GM19043 (cell line): ENCODE results near the gene ELK1.

ENCODE experiments used
- ATAC-seq: cut with Tn5 transposase; IDR thresholded peaks from one replicate; pipeline ENCODE4 v1.9.1; 2021; ENCODE audit warnings: low read depth; ENCODE audit not compliant: unreplicated experiment

The ELK1 gene

DNA sequence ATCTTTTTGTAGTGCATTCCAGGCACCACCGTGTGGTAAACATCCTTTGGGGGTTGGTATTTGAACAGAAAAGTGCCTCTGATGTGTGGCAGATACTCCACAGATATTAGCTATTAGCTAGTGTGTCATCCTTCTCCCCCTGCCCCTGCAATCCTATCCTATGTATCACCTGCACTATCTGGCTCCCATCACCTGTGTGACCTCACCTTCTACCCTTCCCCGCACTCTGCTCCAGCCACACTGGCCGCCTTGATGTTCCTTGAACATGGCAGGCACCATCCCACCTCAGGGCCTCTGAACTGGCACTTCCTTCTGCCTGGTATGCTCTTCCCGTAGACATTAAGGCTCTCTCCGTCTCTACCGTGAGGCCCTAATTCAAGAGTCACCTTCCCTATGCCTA lies 3.7 kb downstream of the ELK1 start:
- no peak for ATAC-seq

DNA sequence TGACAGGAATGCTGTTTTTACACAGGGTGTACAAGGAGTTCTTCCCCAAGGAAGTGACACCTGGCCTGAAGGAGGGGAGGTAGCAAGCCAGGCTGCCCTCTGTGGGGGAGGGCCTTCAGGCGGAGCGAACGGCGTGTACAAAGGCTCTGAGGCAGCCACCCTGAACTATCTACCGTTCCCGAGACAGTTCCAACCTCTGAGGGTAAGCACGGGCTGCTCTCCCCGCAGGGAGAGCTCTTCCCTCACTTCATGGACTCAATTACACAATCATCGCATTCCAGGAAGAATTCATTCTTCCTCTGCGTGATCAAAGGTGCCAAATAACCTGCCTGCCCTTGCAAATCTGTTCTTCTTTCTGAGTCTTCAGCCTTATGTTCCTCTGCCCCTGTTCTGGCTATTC lies 4.8 kb downstream of the ELK1 start:
- no peak for ATAC-seq

DNA sequence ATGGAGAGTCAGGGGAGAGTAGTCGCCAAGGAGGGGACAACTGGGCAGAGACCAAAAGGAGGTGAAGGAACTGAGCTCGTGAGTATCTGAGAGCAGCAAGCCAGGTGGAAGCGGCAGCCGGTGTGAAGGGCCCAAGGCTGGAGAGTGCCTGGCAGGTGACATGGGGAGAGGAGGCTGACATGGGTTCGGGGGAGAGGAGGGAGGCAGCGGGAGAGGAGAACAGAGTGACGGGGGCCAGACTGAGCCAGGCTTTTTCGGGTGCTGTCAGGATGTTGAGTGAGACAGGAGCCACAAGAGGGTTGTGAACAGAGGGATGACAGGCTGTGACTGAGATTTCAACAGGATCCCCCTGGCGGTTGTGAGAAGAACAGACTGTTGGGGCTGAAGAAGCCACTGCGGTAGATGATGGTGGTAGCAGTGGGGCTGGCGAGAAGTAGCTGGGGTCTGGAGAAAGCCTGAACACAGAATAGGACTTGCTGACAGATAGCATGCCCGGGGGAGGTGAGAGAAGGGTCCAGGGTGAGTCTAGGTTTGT lies 5.7 kb downstream of the ELK1 start:
- ATAC-seq = no peak

GRCh38 chrX:47643926-47644325 lies 6.4 kb downstream of the ELK1 start:
- ATAC-seq = no peak

DNA sequence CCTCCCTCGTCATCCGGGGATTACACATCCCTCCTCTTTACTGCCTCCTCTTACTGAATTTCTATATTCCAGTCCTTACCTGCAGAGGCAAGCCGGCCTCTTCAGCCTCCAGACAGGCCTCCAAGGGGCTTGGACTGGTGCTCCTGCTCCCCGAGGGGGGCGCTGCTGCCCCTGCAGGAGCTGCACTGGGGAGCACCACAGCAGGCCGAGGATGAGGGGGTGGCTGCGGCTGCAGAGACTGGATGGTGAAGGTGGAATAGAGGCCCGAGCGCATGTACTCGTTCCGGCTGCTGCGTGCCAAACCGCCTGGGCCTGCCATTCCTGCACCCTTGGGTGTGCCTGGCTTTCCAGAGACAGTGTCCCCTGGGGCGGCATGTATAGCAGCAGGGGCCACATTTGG lies 11.5 kb downstream of the ELK1 start:
- no peak for ATAC-seq

- ATAC-seq = peak; percentile 83
Measured at GRCh38 chrX:47637546-47638195, 12.7 kb downstream of the ELK1 start.

GRCh38 chrX:47634871-47635575 lies 15.3 kb downstream of the ELK1 start:
- ATAC-seq = no peak

DNA sequence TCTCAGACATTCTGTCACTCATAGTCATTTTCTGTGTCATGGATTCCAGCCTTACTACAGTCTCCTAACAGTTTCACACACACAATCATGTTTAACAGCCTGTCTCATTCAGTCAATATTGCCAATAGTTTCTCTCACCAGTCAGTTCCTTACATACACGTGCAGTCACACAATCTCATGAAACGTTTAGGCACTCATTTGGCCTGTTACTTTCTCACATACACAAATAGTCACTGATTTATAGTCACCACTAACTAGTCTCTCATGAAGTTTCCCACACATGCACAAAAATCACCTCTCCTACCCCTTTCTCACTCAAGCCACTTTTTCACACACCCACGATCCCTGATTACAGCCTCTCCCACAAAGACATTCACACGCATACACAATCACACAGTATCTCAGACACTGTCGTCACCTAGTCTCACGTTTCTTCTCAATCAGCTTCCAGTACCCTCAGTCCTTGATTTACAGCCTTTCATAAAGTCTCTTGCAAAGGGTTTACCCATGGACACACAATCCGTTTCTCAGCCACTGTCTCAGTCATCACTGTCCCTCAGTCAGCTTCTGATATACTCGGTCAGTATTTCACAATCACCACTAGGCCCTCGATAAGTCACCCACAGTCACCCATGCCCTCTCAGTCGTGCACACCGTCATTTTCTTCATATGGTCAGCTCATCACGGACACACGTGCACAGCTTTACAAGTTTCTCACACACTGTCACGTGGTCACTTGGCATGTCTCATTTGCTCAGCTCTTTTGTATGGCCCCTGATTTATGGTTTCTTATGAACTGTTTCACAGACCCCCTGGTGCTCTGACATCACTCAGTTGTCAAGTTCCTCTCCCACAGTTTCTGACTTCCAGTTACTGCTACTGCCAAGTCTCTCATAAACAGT lies 16.4 kb downstream of the ELK1 start:
- no peak for ATAC-seq

GRCh38 chrX:47632666-47633065 lies 17.7 kb downstream of the ELK1 start:
- ATAC-seq = no peak

- no peak for ATAC-seq
Measured at GRCh38 chrX:47631676-47632075, 18.7 kb downstream of the ELK1 start.

GRCh38 chrX:47629419-47630200 lies 20.8 kb downstream of the ELK1 start, which contains the start of gene CFP:
Gene CFP, minus strand, starts transcription at chrX:47629930. Its CDS starts 86 bp downstream, at chrX:47629844.
- no peak for ATAC-seq

GRCh38 chrX:47628982-47629381 lies 21.4 kb downstream of the ELK1 start:
- ATAC-seq = no peak

DNA sequence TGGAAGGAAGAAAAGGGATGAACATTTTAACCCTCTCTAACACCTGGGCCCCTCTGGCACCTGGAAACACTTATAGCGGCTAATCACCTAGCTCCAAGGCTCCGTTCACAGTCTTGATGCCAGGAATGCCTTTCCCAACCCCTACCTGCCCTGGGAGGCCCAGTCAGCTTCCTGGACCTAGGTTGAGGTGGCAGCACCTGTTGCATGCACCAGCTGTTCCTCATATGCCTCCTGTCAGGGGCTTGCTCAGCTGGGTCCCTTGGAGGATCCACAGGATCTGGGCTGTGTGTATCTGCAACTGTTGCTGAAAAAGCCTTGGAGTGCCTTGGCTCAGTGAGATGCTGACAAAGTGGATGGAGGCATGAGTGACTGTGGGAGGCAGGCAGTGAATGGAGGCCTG lies 25.0 kb downstream of the ELK1 start:
- no peak for ATAC-seq

GRCh38 chrX:47623540-47624027 lies 26.8 kb downstream of the ELK1 start:
- ATAC-seq = no peak

DNA sequence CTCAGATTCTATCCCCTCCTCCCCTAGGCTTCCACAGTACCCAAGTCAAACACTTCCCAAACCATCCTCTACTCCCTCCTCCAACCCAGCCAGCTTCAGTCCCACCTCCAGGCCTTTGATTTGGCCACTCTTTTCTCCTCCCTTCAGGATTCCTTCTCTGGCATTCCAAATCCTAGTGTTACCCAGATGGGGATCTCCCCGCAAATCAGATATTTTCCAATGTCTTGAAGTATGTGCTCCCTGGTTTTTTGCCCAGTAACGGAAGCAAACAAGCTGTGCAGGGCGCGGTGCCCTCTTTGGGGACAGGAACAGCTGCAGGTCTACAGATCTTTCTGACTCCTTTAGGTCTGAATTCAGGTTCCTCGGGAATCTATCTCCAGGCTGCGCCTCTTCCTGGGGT lies 28.5 kb downstream of the ELK1 start:
- no peak for ATAC-seq

GRCh38 chrX:47620303-47620685 lies 30.1 kb downstream of the ELK1 start:
- no peak for ATAC-seq

GRCh38 chrX:47619486-47620302 lies 30.7 kb downstream of the ELK1 start, which contains the start of gene SYN1:
Gene SYN1, minus strand, starts transcription at chrX:47619857. Its CDS starts 129 bp downstream, at chrX:47619728.
- peak; percentile 61 for ATAC-seq

DNA sequence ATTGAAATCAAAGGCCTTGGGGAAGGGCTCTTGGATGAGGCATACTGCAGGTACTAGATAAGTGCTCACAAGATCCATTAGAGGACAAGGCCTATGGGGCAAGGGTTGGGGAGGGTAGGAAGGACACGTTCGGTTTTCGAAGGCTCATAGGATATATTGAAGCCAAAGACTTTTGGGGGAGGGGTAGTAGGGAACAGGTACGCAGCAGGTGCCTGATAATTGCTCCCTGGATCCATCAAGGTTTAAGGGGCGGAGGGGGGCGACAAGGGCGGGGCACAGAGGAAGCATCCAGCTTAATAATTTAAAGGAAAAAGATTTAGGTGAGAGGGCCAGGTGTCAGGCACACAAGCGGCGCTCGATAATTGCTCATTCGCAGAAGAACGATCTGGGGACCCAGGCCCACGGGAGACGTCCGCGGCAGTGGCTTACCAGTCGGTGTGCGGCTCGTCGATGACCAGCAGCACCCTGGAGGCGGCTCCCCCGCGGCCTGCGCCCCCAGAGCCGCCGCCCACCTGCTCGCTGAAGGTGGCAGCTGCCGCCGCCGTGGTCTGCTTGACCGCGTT lies 31.4 kb downstream of the ELK1 start:
- ATAC-seq = no peak

GRCh38 chrX:47614618-47615017 lies 35.7 kb downstream of the ELK1 start:
- ATAC-seq = no peak
